NCI-H226 (cell line): ENCODE results near the gene PKP1.

Experiments used
- DNase-seq: peaks from one replicate; pipeline ENCODE4 v3.0.0-alpha.2; 2015

The PKP1 gene

GRCh38 chr1:201261771-201262547 lies 21.3 kb upstream of the PKP1 start:
- no peak for DNase-seq

- no peak for DNase-seq
These were observed 20.2 kb upstream of the PKP1 start for GRCh38 chr1:201262963-201263608.

- DNase-seq = no peak
These were observed 19.2 kb upstream of the PKP1 start for GRCh38 chr1:201264072-201264471.

GRCh38 chr1:201264554-201264953 lies 18.8 kb upstream of the PKP1 start:
- DNase-seq = no peak

GRCh38 chr1:201265756-201266155 lies 17.6 kb upstream of the PKP1 start:
- peak; percentile 39 for DNase-seq

GRCh38 chr1:201266276-201266675 lies 17.0 kb upstream of the PKP1 start:
- no peak for DNase-seq

GRCh38 chr1:201266774-201267173 lies 16.5 kb upstream of the PKP1 start:
- DNase-seq = peak; percentile 82

GRCh38 chr1:201267481-201268229 lies 15.7 kb upstream of the PKP1 start:
- peak; percentile 79 for DNase-seq

GRCh38 chr1:201268604-201269151 lies 14.6 kb upstream of the PKP1 start:
- DNase-seq = peak; percentile 84

GRCh38 chr1:201269281-201269680 lies 14.0 kb upstream of the PKP1 start:
- DNase-seq = no peak

- DNase-seq = no peak
These were observed 13.4 kb upstream of the PKP1 start for GRCh38 chr1:201269900-201270410.

GRCh38 chr1:201270616-201271390 lies 12.5 kb upstream of the PKP1 start:
- DNase-seq = no peak

GRCh38 chr1:201272799-201273198 lies 10.5 kb upstream of the PKP1 start:
- DNase-seq = no peak

GRCh38 chr1:201274616-201275252 lies 8.6 kb upstream of the PKP1 start:
- no peak for DNase-seq

- DNase-seq = peak; percentile 97
These were observed 8.0 kb upstream of the PKP1 start for GRCh38 chr1:201275253-201275666.

GRCh38 chr1:201276891-201277290 lies 6.4 kb upstream of the PKP1 start:
- DNase-seq = no peak

- no peak for DNase-seq
These were observed 5.9 kb upstream of the PKP1 start for GRCh38 chr1:201277441-201277840.

- no peak for DNase-seq
These were observed 4.0 kb upstream of the PKP1 start for GRCh38 chr1:201279313-201279712.

- no peak for DNase-seq
These were observed 2.4 kb upstream of the PKP1 start for GRCh38 chr1:201280884-201281283.

- DNase-seq = no peak
These were observed 1.7 kb upstream of the PKP1 start for GRCh38 chr1:201281573-201281972.

GRCh38 chr1:201282216-201282615 lies 1.1 kb upstream of the PKP1 start:
- no peak for DNase-seq
